WTC11 (cell line): ENCODE measurements around the gene PLA1A. TPM values are rescaled to one million over a fixed set of nuclear protein-coding genes. Genes with fewer than 3 reads are reported as not detected.

ENCODE experiments used
- ATAC-seq: fragments of 200-7000 bp; cut with Tn5 transposase; 2 replicates; pipeline ENCODE4 v1.10.0; 2021; ENCODE audit warnings: mild to moderate bottlenecking, moderate library complexity
- CTCF ChIA-PET: fragments of 300-600 bp; sonication (Branson Sonifier 250); formaldehyde crosslinking; loops from one replicate; lab custom pipeline; 2021; ENCODE audit warnings: antibody characterized with exemption; lab: Charles Lee
- POLR2A ChIA-PET: fragments of 350-600 bp; sonication (Branson Sonifier 250); formaldehyde crosslinking; loops from one replicate; lab custom pipeline; 2021; ENCODE audit warnings: antibody characterized with exemption; lab: Charles Lee
- DNase-seq: peaks from one replicate; pipeline ENCODE4 v3.0.0; 2021; ENCODE audit warnings: low spot score
- H3K27ac Mint-ChIP-seq: 2 replicates; pipeline ENCODE4 v1.8.0; 2021; ENCODE audit warnings: mixed read lengths
- H3K27me3 Mint-ChIP-seq: 2 replicates; pipeline ENCODE4 v1.8.0; 2021; ENCODE audit warnings: low read depth, mild to moderate bottlenecking, moderate library complexity, mixed read lengths
- H3K36me3 Mint-ChIP-seq: 2 replicates; pipeline ENCODE4 v1.8.0; 2021; ENCODE audit warnings: mixed read lengths
- H3K4me1 Mint-ChIP-seq: 2 replicates; pipeline ENCODE4 v1.8.0; 2022; ENCODE audit warnings: mixed read lengths
- H3K4me3 Mint-ChIP-seq: 2 replicates; pipeline ENCODE4 v1.8.0; 2021; ENCODE audit warnings: mild to moderate bottlenecking, moderate library complexity, mixed read lengths
- H3K9me3 Mint-ChIP-seq: 2 replicates; pipeline ENCODE4 v1.8.0; 2021; ENCODE audit warnings: mixed read lengths
- CBFB ChIP-seq: sonication (generic); formaldehyde crosslinking; IDR thresholded peaks from 2 replicates; pipeline ENCODE4 v1.8.1; 2022; ENCODE audit warnings: mild to moderate bottlenecking, low read depth, missing genetic modification reagents
- FOXK1 ChIP-seq: sonication (generic); formaldehyde crosslinking; IDR thresholded peaks from 2 replicates; pipeline ENCODE4 v1.8.0; 2022; ENCODE audit warnings: mild to moderate bottlenecking, moderate library complexity, missing genetic modification reagents
- FOXP4 ChIP-seq: sonication (generic); formaldehyde crosslinking; IDR thresholded peaks from 2 replicates; pipeline ENCODE4 v1.8.0; 2022; ENCODE audit warnings: mild to moderate bottlenecking, missing genetic modification reagents
- GTF2I ChIP-seq: fragments of 250-450 bp; sonication (Bioruptor Pico); conservative IDR thresholded peaks from 2 replicates; pipeline ENCODE4 v1.4.0; 2021; ENCODE audit warnings: mild to moderate bottlenecking
- HMGA2 ChIP-seq: fragments of 250-450 bp; sonication (Bioruptor Pico); IDR thresholded peaks from 2 replicates; pipeline ENCODE4 v1.4.0; 2021; ENCODE audit warnings: mild to moderate bottlenecking, moderate library complexity
- IRF2 ChIP-seq: sonication (generic); formaldehyde crosslinking; IDR thresholded peaks from 2 replicates; pipeline ENCODE4 v1.8.0; 2022; ENCODE audit warnings: low read depth, missing genetic modification reagents, borderline replicate concordance
- JAZF1 ChIP-seq: fragments of 250-450 bp; sonication (Bioruptor Pico); IDR thresholded peaks from 2 replicates; pipeline ENCODE4 v1.9.0; 2021; ENCODE audit warnings: moderate library complexity, mild to moderate bottlenecking, inconsistent platforms
- MLX ChIP-seq: sonication (generic); formaldehyde crosslinking; IDR thresholded peaks from 2 replicates; pipeline ENCODE4 v1.8.1; 2023; ENCODE audit warnings: mild to moderate bottlenecking, missing genetic modification reagents, moderate library complexity
- MYBL2 ChIP-seq: sonication (generic); formaldehyde crosslinking; IDR thresholded peaks from 2 replicates; pipeline ENCODE4 v1.8.1; 2023; ENCODE audit warnings: mild to moderate bottlenecking, moderate library complexity, missing genetic modification reagents
- NR1H2 ChIP-seq: sonication (generic); formaldehyde crosslinking; IDR thresholded peaks from 2 replicates; pipeline ENCODE4 v1.9.0; 2021; ENCODE audit warnings: mild to moderate bottlenecking, moderate library complexity, missing genetic modification reagents
- PRDM15 ChIP-seq: sonication (generic); formaldehyde crosslinking; IDR thresholded peaks from 2 replicates; pipeline ENCODE4 v1.8.0; 2022; ENCODE audit warnings: missing genetic modification reagents
- PRRX2 ChIP-seq: fragments of 250-450 bp; sonication (Bioruptor Pico); IDR thresholded peaks from 2 replicates; pipeline ENCODE4 v1.8.0; 2021; ENCODE audit warnings: mild to moderate bottlenecking
- RELA ChIP-seq: sonication (generic); formaldehyde crosslinking; IDR thresholded peaks from 2 replicates; pipeline ENCODE4 v1.8.1; 2022; ENCODE audit warnings: missing genetic modification reagents, mild to moderate bottlenecking, borderline replicate concordance
- TCF7 ChIP-seq: sonication (generic); formaldehyde crosslinking; IDR thresholded peaks from 2 replicates; pipeline ENCODE4 v1.8.0; 2022; ENCODE audit warnings: mild to moderate bottlenecking, low read depth, missing genetic modification reagents, moderate library complexity
- ZNF219 ChIP-seq: sonication (generic); formaldehyde crosslinking; IDR thresholded peaks from 2 replicates; pipeline ENCODE4 v1.8.0; 2023; ENCODE audit warnings: missing genetic modification reagents, mild to moderate bottlenecking, borderline replicate concordance
- ZNF671 ChIP-seq: fragments of 250-450 bp; sonication (Bioruptor Pico); IDR thresholded peaks from 2 replicates; pipeline ENCODE4 v1.8.0; 2021; ENCODE audit warnings: mild to moderate bottlenecking
- total RNA-seq: library from RNA; stranded (reverse); gene quantifications from 3 replicates; pipeline ENCODE4 v1.2.3, GENCODE V29; 2021
- TF ChIP-seq, protein P1 (sequence below): sonication (generic); formaldehyde crosslinking; IDR thresholded peaks from 2 replicates; pipeline ENCODE4 v1.8.1; 2022; ENCODE audit warnings: missing genetic modification reagents, borderline replicate concordance
- TF ChIP-seq, protein P2 (sequence below): sonication (generic); formaldehyde crosslinking; IDR thresholded peaks from 2 replicates; pipeline ENCODE4 v1.8.0; 2023; ENCODE audit warnings: mild to moderate bottlenecking, missing genetic modification reagents
- TF ChIP-seq, protein P3 (sequence below): fragments of 250-450 bp; sonication (Bioruptor Pico); IDR thresholded peaks from 2 replicates; pipeline ENCODE4 v2.1.2; 2022; ENCODE audit warnings: mild to moderate bottlenecking, moderate library complexity
- TF ChIP-seq, protein P4 (sequence below): sonication (generic); formaldehyde crosslinking; IDR thresholded peaks from 2 replicates; pipeline ENCODE4 v1.8.1; 2023; ENCODE audit warnings: mild to moderate bottlenecking, missing genetic modification reagents, moderate library complexity

PLA1A gene
- total RNA-seq, 1 experiment from 2014 or later: not detected

DNA sequence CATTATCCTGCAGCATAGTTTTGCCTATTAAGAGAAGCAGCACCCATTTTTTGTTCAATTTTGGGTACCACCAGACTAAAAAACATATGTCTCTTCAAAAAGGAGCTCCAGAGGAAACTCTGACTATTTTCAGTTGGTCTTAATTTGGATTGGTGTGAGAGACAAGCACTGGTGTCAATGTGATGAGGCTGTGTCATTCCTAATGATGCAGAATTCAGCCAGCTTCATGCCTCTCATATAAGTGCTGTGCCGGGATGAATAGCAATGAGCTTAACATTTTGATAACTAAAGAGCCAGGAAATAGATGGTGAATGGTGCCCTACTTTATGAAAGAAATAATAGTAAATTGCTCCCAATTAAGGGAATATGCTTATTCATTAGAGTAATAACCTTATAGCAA, 46.8 kb downstream of the PLA1A start:
- no peak overlapping the region for H3K4me3 Mint-ChIP-seq
- TF ChIP-seq MLX (CRISPR knock-in tag): no peak
- TF ChIP-seq, protein P1, sequence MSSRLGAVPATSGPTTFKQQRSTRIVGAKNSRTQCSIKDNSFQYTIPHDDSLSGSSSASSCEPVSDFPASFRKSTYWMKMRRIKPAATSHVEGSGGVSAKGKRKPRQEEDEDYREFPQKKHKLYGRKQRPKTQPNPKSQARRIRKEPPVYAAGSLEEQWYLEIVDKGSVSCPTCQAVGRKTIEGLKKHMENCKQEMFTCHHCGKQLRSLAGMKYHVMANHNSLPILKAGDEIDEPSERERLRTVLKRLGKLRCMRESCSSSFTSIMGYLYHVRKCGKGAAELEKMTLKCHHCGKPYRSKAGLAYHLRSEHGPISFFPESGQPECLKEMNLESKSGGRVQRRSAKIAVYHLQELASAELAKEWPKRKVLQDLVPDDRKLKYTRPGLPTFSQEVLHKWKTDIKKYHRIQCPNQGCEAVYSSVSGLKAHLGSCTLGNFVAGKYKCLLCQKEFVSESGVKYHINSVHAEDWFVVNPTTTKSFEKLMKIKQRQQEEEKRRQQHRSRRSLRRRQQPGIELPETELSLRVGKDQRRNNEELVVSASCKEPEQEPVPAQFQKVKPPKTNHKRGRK (CRISPR knock-in tag): no peak
- no peak for TF ChIP-seq JAZF1 (CRISPR knock-in tag)
- TF ChIP-seq FOXK1 (CRISPR knock-in tag): no peak
- TF ChIP-seq PRDM15 (CRISPR knock-in tag): no peak
- TF ChIP-seq, all 79 proteins: peak for 0
- DNase-seq (no peak), ATAC-seq (no peak)
- Mint-ChIP-seq H3K4me1 (peaks cover 20% of the 10 kb centered on the region), H3K36me3 (no peaks in the 10 kb centered on the region), H3K9me3 (0 out of 2 replicates have a peak, but pooled peaks cover 3% of the 10 kb centered on the region), H3K27me3 (no peaks in the 10 kb centered on the region), H3K27ac (no peak overlapping the region)
- ChIA-PET POLR2A (no interaction called here), CTCF (no interaction called here)

GRCh38 chr3:119645813-119646212, 48.1 kb downstream of the PLA1A start:
- Mint-ChIP-seq H3K4me3 (no peak overlapping the region), H3K27ac (no peak overlapping the region), H3K9me3 (0 out of 2 replicates have a peak, but pooled peaks cover 3% of the 10 kb centered on the region), H3K36me3 (no peaks in the 10 kb centered on the region), H3K4me1 (peaks cover 24% of the 10 kb centered on the region), H3K27me3 (no peaks in the 10 kb centered on the region)
- DNase-seq (no peak), ATAC-seq (no peak)
- TF ChIP-seq FOXP4 (CRISPR knock-in tag) (no peak), HMGA2 (CRISPR knock-in tag) (no peak), PRRX2 (no peak), GTF2I (no peak), IRF2 (no peak), MYBL2 (no peak), ZNF219 (CRISPR knock-in tag) (no peak), NR1H2 (no peak), TCF7 (CRISPR knock-in tag) (no peak), CBFB (CRISPR knock-in tag) (no peak), JAZF1 (CRISPR knock-in tag) (no peak), ZNF671 (no peak), RELA (CRISPR knock-in tag) (no peak)
- TF ChIP-seq, protein P2, sequence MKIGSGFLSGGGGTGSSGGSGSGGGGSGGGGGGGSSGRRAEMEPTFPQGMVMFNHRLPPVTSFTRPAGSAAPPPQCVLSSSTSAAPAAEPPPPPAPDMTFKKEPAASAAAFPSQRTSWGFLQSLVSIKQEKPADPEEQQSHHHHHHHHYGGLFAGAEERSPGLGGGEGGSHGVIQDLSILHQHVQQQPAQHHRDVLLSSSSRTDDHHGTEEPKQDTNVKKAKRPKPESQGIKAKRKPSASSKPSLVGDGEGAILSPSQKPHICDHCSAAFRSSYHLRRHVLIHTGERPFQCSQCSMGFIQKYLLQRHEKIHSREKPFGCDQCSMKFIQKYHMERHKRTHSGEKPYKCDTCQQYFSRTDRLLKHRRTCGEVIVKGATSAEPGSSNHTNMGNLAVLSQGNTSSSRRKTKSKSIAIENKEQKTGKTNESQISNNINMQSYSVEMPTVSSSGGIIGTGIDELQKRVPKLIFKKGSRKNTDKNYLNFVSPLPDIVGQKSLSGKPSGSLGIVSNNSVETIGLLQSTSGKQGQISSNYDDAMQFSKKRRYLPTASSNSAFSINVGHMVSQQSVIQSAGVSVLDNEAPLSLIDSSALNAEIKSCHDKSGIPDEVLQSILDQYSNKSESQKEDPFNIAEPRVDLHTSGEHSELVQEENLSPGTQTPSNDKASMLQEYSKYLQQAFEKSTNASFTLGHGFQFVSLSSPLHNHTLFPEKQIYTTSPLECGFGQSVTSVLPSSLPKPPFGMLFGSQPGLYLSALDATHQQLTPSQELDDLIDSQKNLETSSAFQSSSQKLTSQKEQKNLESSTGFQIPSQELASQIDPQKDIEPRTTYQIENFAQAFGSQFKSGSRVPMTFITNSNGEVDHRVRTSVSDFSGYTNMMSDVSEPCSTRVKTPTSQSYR (CRISPR knock-in tag): no peak
- TF ChIP-seq, protein P3, sequence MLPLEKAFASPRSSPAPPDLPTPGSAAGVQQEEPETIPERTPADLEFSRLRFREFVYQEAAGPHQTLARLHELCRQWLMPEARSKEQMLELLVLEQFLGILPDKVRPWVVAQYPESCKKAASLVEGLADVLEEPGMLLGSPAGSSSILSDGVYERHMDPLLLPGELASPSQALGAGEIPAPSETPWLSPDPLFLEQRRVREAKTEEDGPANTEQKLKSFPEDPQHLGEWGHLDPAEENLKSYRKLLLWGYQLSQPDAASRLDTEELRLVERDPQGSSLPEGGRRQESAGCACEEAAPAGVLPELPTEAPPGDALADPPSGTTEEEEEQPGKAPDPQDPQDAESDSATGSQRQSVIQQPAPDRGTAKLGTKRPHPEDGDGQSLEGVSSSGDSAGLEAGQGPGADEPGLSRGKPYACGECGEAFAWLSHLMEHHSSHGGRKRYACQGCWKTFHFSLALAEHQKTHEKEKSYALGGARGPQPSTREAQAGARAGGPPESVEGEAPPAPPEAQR (CRISPR knock-in tag): no peak
- TF ChIP-seq, protein P4, sequence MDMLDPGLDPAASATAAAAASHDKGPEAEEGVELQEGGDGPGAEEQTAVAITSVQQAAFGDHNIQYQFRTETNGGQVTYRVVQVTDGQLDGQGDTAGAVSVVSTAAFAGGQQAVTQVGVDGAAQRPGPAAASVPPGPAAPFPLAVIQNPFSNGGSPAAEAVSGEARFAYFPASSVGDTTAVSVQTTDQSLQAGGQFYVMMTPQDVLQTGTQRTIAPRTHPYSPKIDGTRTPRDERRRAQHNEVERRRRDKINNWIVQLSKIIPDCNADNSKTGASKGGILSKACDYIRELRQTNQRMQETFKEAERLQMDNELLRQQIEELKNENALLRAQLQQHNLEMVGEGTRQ (CRISPR knock-in tag): no peak
- CTCF ChIA-PET: no interaction called here
- POLR2A ChIA-PET: no interaction called here
